HL-60 (cell line): ENCODE results near the gene ZBTB44.

ENCODE experiments used
- DNase-seq, 2 experiments: peaks; one replicate each; pipeline ENCODE4 v3.0.0-alpha.2; 2010 to 2020; ENCODE audit warnings: low read depth in 1 of 2, low spot score in 1 of 2
- H3K27ac ChIP-seq: fragments of 250-450 bp; sonication (Bioruptor Pico); replicated peaks from 2 replicates; pipeline ENCODE4 v1.5.1; 2020; ENCODE audit warnings: mild to moderate bottlenecking, moderate library complexity
- H3K27me3 ChIP-seq: fragments of 250-450 bp; sonication (Bioruptor Pico); 2 replicates; pipeline ENCODE4 v1.5.1; 2021; ENCODE audit warnings: mild to moderate bottlenecking, moderate library complexity; ENCODE audit not compliant: insufficient read depth, poor library complexity, severe bottlenecking
- H3K4me3 ChIP-seq: replicated peaks from 2 replicates; pipeline ENCODE4 v1.5.1; 2011; ENCODE audit warnings: mild to moderate bottlenecking, control low read depth, low read length; ENCODE audit not compliant: insufficient read depth
- GABPA ChIP-seq: IDR thresholded peaks from 2 replicates; pipeline ENCODE4 v1.6.1; 2012; ENCODE audit warnings: low read depth
- POLR2AphosphoS5 ChIP-seq: IDR thresholded peaks from 2 replicates; pipeline ENCODE4 v1.6.1; 2012; ENCODE audit warnings: low read depth
- SPI1 ChIP-seq: IDR thresholded peaks from 2 replicates; pipeline ENCODE4 v1.6.1; 2012; ENCODE audit warnings: low read depth, mild to moderate bottlenecking, borderline replicate concordance
- TF ChIP-seq, protein P1 (sequence below): IDR thresholded peaks from 2 replicates; pipeline ENCODE4 v1.6.1; 2012; ENCODE audit warnings: low read depth; ENCODE audit not compliant: insufficient replicate concordance
- TF ChIP-seq, protein P2 (sequence below): IDR thresholded peaks from one replicate; pipeline ENCODE4 v1.5.1; 2011; ENCODE audit warnings: low read length, control low read depth, inconsistent platforms; ENCODE audit not compliant: insufficient read depth

ZBTB44 gene

DNA sequence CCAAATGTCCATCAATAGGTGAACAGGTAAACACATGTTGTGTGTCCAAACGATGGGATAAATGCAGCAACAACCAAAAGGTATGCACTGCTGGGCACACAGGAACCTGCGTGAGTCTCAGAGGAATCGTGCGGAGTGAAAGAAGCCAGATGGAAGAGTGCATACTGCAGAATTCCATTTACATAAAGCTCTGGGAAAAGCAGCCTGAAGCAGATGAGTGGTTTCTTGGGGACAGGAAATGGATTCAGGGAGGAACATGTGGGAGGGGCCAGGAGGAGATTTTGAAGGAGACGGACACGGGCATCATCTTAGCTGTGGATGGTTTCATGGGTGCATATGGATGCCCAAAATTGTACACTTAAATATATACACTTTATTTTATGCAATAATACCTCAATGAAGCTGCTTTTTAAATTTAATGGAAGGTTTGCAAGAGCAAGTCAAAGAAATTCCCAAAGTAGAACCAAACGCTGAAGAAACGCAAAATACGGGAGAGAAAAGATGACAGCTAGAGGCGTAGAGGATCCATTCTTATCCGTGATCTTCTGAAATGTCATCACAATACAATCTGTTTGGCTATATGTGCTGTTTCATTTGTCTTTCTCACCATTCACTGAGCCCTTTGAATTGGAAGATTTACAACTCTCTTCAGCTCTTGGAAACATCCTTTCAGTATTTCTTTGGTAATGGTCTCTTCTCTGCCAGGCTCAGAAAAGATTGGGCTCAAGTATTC is 130.7 kb downstream of the ZBTB44 start:
- no peak overlapping the region for H3K4me3 ChIP-seq
- no peak overlapping the region for H3K27ac ChIP-seq
- DNase-seq: no peak

DNA sequence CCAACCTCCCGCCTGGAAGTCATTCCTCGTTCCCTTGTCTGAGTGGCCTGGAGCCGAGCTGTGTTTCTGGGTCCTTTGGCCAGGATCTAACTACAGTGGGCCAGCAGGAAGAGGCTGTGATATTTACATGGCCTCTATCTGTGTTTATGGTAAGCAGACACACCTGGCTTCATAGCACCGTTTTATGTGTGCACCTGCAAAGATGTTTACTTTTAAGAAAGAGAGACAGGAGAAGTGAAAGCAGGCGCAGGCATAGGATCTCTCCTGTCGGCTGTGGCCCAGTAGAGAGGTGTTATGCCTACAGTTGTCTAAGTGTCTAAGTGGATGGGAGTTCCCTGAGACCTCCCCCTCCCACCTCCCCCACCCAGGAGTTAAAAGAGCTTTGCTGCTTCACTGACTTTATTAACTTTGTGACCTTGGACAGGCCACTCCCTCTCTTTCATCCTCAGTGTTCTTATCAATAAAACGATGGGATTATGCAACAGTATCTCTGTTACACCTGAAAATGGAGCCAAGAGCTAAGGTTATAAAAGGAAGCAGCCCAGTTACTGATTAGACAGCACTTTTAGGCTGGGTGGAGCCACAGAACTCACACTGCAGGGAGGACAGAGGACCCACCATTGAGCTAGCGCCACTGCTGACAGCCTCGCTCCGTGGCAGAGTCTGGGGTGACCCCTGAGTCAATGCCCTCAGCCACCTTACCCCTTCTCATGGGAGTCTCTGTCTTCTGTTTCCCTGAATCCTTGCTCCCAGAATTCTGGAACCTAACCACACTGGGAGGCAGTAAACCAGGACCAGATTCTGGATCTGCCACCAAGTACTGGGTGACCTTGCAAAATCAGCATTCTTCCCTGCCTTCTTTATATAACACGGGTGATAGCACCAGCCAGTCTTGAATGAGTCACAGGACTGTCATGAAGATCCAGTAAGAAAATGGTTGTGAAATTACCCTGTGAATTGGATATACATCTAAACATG is 133.1 kb downstream of the ZBTB44 start:
- no peak for DNase-seq
- Histone ChIP-seq H3K27me3 (no peaks in the 10 kb centered on the region), H3K4me3 (no peak overlapping the region), H3K27ac (no peak overlapping the region)
- TF ChIP-seq, protein P1, sequence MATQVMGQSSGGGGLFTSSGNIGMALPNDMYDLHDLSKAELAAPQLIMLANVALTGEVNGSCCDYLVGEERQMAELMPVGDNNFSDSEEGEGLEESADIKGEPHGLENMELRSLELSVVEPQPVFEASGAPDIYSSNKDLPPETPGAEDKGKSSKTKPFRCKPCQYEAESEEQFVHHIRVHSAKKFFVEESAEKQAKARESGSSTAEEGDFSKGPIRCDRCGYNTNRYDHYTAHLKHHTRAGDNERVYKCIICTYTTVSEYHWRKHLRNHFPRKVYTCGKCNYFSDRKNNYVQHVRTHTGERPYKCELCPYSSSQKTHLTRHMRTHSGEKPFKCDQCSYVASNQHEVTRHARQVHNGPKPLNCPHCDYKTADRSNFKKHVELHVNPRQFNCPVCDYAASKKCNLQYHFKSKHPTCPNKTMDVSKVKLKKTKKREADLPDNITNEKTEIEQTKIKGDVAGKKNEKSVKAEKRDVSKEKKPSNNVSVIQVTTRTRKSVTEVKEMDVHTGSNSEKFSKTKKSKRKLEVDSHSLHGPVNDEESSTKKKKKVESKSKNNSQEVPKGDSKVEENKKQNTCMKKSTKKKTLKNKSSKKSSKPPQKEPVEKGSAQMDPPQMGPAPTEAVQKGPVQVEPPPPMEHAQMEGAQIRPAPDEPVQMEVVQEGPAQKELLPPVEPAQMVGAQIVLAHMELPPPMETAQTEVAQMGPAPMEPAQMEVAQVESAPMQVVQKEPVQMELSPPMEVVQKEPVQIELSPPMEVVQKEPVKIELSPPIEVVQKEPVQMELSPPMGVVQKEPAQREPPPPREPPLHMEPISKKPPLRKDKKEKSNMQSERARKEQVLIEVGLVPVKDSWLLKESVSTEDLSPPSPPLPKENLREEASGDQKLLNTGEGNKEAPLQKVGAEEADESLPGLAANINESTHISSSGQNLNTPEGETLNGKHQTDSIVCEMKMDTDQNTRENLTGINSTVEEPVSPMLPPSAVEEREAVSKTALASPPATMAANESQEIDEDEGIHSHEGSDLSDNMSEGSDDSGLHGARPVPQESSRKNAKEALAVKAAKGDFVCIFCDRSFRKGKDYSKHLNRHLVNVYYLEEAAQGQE: no peak
- TF ChIP-seq SPI1 (no peak), POLR2AphosphoS5 (no peak), GABPA (no peak)
- TF ChIP-seq, protein P2, sequence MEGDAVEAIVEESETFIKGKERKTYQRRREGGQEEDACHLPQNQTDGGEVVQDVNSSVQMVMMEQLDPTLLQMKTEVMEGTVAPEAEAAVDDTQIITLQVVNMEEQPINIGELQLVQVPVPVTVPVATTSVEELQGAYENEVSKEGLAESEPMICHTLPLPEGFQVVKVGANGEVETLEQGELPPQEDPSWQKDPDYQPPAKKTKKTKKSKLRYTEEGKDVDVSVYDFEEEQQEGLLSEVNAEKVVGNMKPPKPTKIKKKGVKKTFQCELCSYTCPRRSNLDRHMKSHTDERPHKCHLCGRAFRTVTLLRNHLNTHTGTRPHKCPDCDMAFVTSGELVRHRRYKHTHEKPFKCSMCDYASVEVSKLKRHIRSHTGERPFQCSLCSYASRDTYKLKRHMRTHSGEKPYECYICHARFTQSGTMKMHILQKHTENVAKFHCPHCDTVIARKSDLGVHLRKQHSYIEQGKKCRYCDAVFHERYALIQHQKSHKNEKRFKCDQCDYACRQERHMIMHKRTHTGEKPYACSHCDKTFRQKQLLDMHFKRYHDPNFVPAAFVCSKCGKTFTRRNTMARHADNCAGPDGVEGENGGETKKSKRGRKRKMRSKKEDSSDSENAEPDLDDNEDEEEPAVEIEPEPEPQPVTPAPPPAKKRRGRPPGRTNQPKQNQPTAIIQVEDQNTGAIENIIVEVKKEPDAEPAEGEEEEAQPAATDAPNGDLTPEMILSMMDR: no peak

More for the DNA sequence above, 130.7 kb downstream of the ZBTB44 start:
- TF ChIP-seq POLR2AphosphoS5 (no peak), SPI1 (no peak), GABPA (no peak)
- TF ChIP-seq, protein P1: no peak
- TF ChIP-seq, protein P2: no peak
- H3K27me3 ChIP-seq: no peaks in the 10 kb centered on the region

DNA sequence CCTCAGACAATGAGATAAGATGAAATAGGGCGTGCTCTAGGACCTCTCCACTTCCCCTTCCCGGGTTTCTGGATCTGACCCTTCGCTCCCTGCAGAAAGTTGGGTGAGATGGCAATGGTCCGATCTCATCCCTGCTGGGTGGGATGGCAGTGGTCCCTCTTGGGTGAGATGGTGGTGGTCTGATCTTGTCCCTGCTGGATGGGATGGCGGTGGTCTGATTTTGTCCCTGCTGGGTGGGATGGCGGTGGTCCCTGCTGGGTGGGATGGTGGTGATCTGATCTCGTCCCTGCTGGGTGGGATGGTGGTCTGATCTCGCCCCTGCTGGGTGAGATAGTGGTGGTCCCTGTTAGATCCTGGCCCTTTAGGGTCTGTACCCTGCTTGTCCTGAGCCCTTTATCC is 133.8 kb downstream of the ZBTB44 start:
- no peaks in the 10 kb centered on the region for H3K27me3 ChIP-seq
- H3K4me3 ChIP-seq: no peak overlapping the region
- DNase-seq: no peak
- no peak overlapping the region for H3K27ac ChIP-seq
- TF ChIP-seq POLR2AphosphoS5 (no peak), SPI1 (no peak), GABPA (no peak)
- TF ChIP-seq, protein P1: no peak
- TF ChIP-seq, protein P2: no peak
